ENCODE results near the gene DPCD. TPM values are rescaled to one million over a fixed set of nuclear protein-coding genes. Genes with fewer than 3 reads are reported as not detected.

Gene DPCD
- total and polyA plus RNA-seq, 4 donors, result 5.1 to 6.9 (median 5.6) TPM

- H3K4me1 ChIP-seq (ENCODE audit: control insufficient read depth in 4 of 4, insufficient read depth in 4 of 4, low read length in 3 of 4), result no peaks in the 10 kb centered on the region
- no peaks in the 10 kb centered on the region for H3K27me3 ChIP-seq (ENCODE audit: control insufficient read depth in 4 of 4, insufficient read depth in 4 of 4, low read length in 3 of 4)
- H3K36me3 ChIP-seq (ENCODE audit: control insufficient read depth in 4 of 4, insufficient read depth in 3 of 4, low read depth in 1 of 4, low read length in 3 of 4), result peaks cover 0 to 23% (median 2%) of the 10 kb centered on the region in 4 donors
- DNase-seq (ENCODE audit: low spot score), result no peak
- H3K4me3 ChIP-seq (ENCODE audit: low read depth in 1 of 3, low read length in 3 of 3), result no peak overlapping the region
- no peak overlapping the region for H3K9ac ChIP-seq (ENCODE audit: low read depth in 1 of 2, low read length in 2 of 2)
- TF ChIP-seq ATF3 (IDR thresholded peaks at IDR 0.05) (no peak), HNF4A (conservative IDR thresholded peaks at IDR 0.05) (no peak), ZBTB33 (IDR thresholded peaks at IDR 0.05) (no peak), RAD21 (IDR thresholded peaks at IDR 0.05) (no peak), RXRA (IDR thresholded peaks at IDR 0.05) (no peak), JUND (IDR thresholded peaks at IDR 0.05) (no peak), TAF1 (conservative IDR thresholded peaks at IDR 0.05) (no peak), MAX (IDR thresholded peaks at IDR 0.05) (no peak)
- 98% methylated on average over 3 of the region's 3 CpGs for WGBS
- H3K9me3 ChIP-seq (ENCODE audit: control insufficient read depth in 4 of 4, low read length in 3 of 4), result no peaks in the 10 kb centered on the region
- no peak overlapping the region for H3K27ac ChIP-seq (ENCODE audit: low read depth in 1 of 2, low read length in 2 of 2)
Measured at GRCh38 chr10:101552442-101552841, 35.7 kb upstream of the DPCD start.

- H3K36me3 ChIP-seq (ENCODE audit: control insufficient read depth in 4 of 4, insufficient read depth in 3 of 4, low read depth in 1 of 4, low read length in 3 of 4), result peaks cover 0 to 12% (median 0%) of the 10 kb centered on the region in 4 donors
- H3K27me3 ChIP-seq (ENCODE audit: control insufficient read depth in 4 of 4, insufficient read depth in 4 of 4, low read length in 3 of 4), result no peaks in the 10 kb centered on the region
- no peaks in the 10 kb centered on the region for H3K9me3 ChIP-seq (ENCODE audit: control insufficient read depth in 4 of 4, low read length in 3 of 4)
- H3K9ac ChIP-seq (ENCODE audit: low read depth in 1 of 2, low read length in 2 of 2), result no peak overlapping the region
- no peaks in the 10 kb centered on the region for H3K4me1 ChIP-seq (ENCODE audit: control insufficient read depth in 4 of 4, insufficient read depth in 4 of 4, low read length in 3 of 4)
- TF ChIP-seq SP1 (IDR thresholded peaks at IDR 0.05) (no peak), MAX (IDR thresholded peaks at IDR 0.05) (no peak), TAF1 (conservative IDR thresholded peaks at IDR 0.05) (no peak), RXRA (IDR thresholded peaks at IDR 0.05) (no peak), HNF4G (IDR thresholded peaks at IDR 0.05) (no peak), ZBTB33 (IDR thresholded peaks at IDR 0.05) (no peak), HNF4A (conservative IDR thresholded peaks at IDR 0.05) (no peak), ATF3 (IDR thresholded peaks at IDR 0.05) (no peak), RAD21 (IDR thresholded peaks at IDR 0.05) (no peak), NR2F2 (IDR thresholded peaks at IDR 0.05) (no peak), FOXA2 (IDR thresholded peaks at IDR 0.05) (no peak), JUND (IDR thresholded peaks at IDR 0.05) (no peak), CTCF (IDR thresholded peaks at IDR 0.05; ENCODE audit: low read depth, low read length, missing input control) (no peak)
- 89% methylated on average over 2 of the region's 2 CpGs for WGBS
- no peak overlapping the region for H3K4me3 ChIP-seq (ENCODE audit: low read depth in 1 of 3, low read length in 3 of 3)
- DNase-seq (ENCODE audit: low spot score), result no peak
- H3K27ac ChIP-seq (ENCODE audit: low read depth in 1 of 2, low read length in 2 of 2), result no peak overlapping the region
Measured at GRCh38 chr10:101557541-101557940, 30.6 kb upstream of the DPCD start.

Measured in liver (tissue), 9 donors.